Uterus (tissue), 2 donors: ENCODE measurements around the gene VN1R5.

ENCODE experiments used
- POLR2A ChIP-seq, 2 donors: fragments of 450-650 bp; IDR thresholded peaks; one replicate each; pipeline ENCODE4 v1.6.1; 2016; ENCODE audit warnings: antibody characterized with exemption in 2 of 2, mild to moderate bottlenecking in 1 of 2, moderate library complexity in 1 of 2
- TF ChIP-seq, protein P1 (sequence below), 4 experiments: fragments of 200-600 bp in 2 of 4; fragments of 450-650 bp in 2 of 4; sonication (generic) in 2 of 4; IDR thresholded peaks; one replicate each; pipeline ENCODE4 v1.5.1; 2016 to 2019; ENCODE audit warnings: antibody characterized with exemption in 4 of 4, mild to moderate bottlenecking in 2 of 4, moderate library complexity in 1 of 4

DNA sequence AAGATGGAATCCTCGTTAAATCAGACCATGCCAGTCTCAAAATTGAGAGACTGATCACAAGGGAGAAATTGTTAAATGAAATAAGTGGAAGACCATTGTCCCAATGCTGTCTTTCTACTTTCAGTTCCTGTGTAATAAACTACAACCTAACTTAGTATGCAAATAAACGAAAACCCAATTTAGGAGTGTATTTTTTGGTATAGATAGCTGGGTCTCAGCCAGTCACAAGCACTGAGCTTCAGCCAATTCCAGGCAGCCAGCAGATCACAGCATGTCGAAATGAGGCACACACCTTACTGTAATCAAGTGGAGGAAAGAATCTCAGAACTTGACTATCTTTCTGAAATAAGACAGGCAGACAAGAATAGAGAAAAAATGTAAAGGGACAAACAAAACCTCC, 33.0 kb upstream of the VN1R5 start:
- TF ChIP-seq, protein P1, sequence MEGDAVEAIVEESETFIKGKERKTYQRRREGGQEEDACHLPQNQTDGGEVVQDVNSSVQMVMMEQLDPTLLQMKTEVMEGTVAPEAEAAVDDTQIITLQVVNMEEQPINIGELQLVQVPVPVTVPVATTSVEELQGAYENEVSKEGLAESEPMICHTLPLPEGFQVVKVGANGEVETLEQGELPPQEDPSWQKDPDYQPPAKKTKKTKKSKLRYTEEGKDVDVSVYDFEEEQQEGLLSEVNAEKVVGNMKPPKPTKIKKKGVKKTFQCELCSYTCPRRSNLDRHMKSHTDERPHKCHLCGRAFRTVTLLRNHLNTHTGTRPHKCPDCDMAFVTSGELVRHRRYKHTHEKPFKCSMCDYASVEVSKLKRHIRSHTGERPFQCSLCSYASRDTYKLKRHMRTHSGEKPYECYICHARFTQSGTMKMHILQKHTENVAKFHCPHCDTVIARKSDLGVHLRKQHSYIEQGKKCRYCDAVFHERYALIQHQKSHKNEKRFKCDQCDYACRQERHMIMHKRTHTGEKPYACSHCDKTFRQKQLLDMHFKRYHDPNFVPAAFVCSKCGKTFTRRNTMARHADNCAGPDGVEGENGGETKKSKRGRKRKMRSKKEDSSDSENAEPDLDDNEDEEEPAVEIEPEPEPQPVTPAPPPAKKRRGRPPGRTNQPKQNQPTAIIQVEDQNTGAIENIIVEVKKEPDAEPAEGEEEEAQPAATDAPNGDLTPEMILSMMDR (IDR thresholded peaks at IDR 0.05) = no peak
- TF ChIP-seq POLR2A (IDR thresholded peaks at IDR 0.05) = no peak
